Midbrain (tissue), 1 donor: Measurements from ENCODE around the gene DMTF1.
"Not testable (repeated sequence)": the region's sequence is repeated elsewhere in the genome, so short reads cannot be mapped to it uniquely, and the experiment has no call there.

Experiments used
- DNase-seq: peaks from one replicate; lab custom pipeline; 2025; lab: John Stamatoyannopoulos, UW

Gene DMTF1

DNA sequence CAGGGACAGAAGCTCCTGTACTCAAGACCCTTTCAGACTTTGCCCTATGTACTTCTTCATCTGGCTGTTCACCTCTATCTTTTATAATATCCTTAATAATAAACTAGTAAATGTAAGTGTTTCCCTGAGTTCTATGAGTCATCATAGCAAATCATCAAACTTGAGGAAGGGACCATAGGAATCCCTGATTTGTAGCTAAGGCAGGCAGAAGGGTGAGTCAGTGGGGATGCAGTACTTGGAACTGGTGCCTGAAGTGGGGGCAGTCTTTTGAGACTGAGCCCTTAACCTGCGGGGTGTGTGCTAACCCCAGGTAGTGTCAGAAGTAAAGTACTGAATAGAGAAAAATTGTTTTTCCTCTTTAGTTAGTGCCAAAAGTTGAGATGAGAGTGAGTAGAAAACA, 73.4 kb downstream of the DMTF1 start:
- DNase-seq, result no peak

DNA sequence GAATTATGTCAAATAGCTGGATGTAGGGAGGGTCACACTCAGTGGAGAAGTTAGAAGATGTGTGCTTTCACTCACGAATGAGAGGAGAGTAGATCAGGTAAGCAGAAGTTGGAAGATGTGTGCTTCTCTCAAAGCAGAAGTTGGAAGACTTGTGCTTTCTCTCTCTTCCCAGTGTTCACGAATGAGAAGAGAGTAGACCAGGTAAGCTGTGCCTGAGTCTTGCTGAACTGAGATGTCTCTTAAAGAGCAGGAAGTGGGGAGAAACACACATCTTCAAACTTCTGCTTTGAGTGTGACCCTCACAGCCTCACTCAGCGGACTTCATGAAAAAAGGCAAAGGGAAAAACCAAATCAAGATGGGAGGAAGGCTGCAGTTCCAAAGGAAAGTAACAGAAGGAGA, 74.2 kb downstream of the DMTF1 start:
- no peak for DNase-seq

DNA sequence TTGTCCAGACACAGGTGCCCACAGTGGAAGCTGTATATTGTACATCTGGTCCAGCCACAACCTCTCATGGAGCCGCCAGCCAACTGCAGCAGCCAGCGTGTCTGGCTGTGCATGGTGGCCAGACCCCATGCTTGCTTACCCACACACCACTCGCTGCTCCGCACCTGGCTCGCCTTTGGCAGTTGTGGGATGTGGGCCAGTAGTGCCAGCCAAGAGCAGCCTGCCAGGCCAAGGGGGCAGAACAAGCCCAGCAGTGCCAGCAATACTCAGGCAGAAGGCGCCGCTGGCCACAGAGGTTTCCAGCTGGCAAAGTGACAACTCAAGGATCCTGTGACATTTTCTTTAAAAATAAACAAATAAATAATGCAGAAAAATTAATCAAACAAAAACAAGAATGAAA, 79.0 kb downstream of the DMTF1 start:
- peak; percentile 45 for DNase-seq

DNA sequence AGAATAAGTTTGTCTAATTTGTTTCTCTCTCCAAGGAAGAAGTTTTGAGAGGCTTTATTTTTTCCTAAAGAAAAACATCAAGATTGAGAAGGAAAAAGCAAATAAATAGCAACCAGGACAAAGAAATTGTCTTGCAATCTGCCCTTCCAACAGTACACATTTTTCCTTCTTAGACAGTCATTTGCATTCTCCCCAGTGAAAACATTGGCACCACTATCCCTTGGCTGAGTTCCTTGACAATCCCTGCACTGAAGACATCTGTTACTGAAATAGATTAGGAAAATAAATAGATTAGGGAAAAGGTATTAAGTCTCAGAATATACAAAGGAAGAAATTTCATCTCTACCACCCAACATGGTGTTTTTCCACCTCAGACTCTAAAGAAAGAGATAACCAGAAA, 79.5 kb downstream of the DMTF1 start:
- peak; percentile 45 for DNase-seq

DNA sequence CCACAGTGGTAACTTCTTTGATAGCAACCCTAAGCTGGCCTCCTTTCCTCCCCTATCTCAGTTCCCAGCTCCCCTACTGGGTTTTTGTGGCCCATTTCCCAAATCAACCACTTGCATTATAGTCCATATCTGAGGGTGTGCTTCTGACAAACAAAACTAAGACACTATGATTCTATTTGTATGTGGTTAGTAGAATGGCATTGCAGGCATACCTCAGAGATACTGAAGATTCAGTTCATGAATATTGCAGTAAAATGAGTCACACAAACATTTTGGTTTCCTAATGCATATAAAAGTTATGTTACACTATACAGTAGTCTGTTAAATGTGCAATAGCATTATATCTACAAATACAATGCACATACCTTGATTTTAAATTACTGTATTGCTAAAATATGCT, 82.7 kb downstream of the DMTF1 start:
- no peak for DNase-seq

DNA sequence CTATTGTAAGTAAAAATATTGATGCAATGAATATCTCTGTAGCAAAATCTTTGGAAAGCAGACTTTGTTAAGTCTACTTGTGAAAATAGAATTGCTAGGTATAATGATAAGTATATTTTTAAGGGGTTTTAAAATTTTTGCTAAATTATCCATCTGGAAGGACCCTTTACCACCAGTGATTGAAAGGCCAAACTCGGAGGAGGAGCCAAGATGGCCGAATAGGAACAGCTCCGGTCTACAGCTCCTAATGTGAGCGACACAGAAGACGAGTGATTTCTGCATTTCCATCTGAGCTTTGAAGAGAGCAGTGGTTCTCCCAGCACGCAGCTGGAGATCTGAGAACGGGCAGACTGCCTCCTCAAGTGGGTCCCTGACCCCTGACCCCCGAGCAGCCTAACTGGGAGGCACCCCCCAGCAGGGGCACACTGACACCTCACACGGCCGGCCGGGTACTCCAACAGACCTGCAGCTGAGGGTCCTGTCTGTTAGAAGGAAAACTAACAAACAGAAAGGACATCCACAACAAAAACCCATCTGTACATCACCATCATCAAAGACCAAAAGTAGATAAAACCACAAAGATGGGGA, 86.3 kb downstream of the DMTF1 start:
- DNase-seq, result not testable (repeated sequence)

DNA sequence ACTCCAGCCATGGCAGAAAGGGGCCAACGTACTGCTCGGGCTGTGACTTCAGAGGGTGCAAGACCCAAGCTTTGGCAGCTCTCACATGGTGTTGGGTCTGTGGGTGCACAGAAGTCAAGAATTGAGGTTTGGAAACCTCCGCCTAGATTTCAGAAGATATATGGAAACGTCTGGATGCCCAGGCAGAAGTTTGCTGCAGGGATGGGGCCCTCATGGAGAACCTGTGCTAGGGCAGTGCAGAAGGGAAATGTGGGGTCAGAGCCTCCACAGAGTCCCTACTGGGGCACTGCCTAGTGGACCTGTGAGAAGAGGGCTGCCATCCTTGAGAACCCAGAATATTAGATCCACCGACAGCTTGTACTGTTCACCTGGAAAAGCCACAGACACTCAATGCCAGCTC, 93.4 kb downstream of the DMTF1 start:
- DNase-seq, result not testable (repeated sequence)
